ENCODE measurements around the gene PARN.

DNA sequence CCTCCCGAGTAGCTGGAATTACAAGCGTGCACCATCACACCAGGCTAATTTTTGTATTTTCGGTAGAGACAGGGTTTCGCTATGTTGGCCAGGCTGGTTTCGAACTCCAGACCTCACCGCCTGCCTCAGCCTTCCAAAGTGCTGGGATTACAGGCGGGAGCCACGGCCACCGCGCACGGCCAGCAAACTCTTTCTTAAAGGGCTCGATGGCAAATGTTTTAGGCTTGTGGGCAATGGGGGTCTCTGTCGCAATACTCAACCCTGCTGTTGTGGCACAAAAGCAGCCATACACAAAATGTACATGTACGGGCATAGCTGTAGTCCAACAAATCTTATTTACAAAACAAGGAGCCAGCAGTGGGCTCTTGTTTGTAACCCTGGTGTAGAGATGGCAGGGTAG lies 18.4 kb downstream of the PARN start:
- TF ChIP-seq, protein P1, sequence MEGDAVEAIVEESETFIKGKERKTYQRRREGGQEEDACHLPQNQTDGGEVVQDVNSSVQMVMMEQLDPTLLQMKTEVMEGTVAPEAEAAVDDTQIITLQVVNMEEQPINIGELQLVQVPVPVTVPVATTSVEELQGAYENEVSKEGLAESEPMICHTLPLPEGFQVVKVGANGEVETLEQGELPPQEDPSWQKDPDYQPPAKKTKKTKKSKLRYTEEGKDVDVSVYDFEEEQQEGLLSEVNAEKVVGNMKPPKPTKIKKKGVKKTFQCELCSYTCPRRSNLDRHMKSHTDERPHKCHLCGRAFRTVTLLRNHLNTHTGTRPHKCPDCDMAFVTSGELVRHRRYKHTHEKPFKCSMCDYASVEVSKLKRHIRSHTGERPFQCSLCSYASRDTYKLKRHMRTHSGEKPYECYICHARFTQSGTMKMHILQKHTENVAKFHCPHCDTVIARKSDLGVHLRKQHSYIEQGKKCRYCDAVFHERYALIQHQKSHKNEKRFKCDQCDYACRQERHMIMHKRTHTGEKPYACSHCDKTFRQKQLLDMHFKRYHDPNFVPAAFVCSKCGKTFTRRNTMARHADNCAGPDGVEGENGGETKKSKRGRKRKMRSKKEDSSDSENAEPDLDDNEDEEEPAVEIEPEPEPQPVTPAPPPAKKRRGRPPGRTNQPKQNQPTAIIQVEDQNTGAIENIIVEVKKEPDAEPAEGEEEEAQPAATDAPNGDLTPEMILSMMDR (IDR thresholded peaks at IDR 0.05): no peak
- no peak for TF ChIP-seq POLR2A (IDR thresholded peaks at IDR 0.05)
